Activated CD4-positive, alpha-beta T cell treated with anti-CD3 and anti-CD28 coated beads, Interleukin-2, amount 50 U/mL, for 16 hours (primary cell): Measurements from ENCODE around the gene TMEM272.
"Not testable (repeated sequence)": the region's sequence is repeated elsewhere in the genome, so short reads cannot be mapped to it uniquely, and the experiment has no call there.

Experiments
- DNase-seq: peaks from one replicate; pipeline ENCODE4 v3.0.0-alpha.2; 2020

TMEM272 gene

DNA sequence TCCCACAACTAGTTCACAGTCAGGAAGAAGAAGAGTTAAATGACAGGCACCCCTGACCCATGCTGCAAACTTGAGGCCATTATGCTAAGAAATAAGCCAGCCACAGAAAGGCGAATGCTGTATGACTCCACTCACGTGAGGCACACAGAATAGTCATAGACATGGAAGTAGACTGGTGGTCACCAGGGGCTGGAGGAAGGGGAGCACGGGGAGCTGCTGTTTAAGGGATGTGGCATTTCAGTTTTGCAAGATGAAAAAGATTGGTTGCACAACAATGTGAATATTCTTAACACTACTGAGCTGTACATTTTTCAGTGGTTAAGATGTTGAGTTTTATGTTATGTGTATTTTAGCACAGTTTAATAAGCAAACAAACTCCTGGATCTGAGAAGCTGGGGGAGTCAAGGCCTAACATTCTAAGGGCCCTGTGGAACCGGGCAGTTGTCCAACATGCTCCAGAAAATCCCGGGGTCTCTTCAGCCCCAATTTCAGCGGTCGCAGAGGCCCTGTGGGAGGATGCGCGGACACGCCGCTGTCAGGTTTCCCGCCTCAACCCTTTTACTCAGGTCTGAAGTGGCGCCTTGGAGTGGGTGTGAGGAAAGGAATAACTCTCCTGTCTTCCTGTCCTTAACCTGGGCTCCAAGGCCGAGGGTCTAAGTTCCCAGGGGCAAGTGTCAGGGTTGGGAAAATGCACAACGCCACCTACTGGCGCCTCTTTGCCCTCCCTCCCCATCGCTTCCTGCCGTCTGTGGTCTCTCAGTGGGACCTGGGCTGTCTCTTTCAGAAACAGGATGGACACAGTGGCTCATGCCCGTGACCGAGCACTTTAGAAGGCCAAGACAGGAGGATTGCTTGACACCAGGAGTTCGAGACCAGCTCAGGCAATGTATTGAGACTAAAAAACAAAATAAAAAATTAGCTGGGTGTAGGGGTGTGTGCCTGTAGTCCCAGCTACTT is 4.4 kb upstream of the TMEM272 start:
- peak; percentile 35 for DNase-seq

DNA sequence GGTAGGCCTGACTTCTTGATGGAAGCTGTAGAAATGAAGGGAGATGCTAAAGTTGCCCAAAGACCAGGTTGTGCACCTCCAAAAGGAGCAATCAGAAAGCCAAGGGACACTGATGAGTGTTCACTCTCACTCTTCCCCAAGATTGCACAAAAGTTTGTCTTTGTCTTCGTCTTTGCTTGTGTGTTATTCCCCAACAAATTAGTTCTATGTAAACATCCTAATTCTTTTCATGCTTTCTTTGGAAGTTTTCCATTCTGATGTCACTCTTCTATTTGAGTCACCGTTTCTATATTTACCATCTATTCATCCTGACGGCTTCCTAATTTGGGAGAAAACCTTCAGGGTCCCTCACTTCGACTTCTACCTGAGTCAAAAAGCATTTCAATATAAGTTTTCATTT is 3.7 kb upstream of the TMEM272 start:
- no peak for DNase-seq

DNA sequence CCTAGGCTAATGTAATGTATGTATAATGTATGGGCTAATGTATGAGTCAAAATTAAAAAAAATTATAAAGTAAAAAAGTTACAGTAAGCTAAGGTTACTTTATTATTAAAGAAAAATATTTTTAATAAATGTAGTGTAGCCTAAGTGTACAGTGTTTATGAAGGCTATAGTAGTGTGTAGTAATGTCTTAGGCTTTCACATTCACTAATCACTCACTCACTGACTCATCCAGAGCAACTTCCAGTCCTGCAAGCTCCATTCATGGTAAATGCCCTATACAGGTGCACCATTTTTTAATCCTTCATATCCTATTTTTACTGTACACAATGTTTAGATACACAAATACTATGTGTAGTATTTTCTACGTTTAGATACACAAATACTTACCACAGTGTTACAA is 1.8 kb upstream of the TMEM272 start:
- peak; percentile 37 for DNase-seq

DNA sequence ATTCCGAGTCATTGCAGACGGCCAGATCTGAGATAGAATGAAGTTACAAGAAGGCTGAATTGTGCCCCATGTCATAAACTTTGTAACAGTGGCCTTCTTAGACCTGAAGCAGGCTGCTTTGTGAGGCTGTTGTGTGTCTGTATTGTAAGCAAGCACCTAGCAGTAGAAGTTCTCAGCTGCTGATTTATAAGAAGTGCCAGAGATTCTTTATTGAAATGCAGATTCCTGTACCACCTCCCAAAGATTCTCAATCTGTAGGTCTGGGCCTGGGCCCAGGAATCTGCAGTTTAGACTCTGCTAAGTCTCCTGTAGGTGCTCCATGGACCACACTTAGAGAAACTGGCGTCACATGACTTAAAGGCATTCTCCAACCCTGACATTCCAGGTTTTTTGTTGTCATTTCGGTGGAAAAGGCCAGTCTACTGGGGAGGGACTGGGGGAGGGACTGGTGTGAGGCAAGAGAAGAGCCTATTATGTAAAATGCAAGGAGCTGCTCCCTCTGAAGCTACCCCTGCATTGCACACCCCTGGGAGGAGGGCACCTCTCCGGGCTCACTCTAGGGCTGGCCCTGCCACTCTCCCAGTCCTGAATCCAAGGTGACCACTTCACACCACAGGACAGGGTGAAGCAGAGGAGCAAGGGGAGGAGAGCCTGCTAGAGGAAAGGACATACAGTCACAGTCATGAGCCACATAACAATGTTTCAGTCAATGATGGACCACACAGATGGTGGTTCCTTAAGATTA is 769 bp upstream of the TMEM272 start:
- no peak for DNase-seq

DNA sequence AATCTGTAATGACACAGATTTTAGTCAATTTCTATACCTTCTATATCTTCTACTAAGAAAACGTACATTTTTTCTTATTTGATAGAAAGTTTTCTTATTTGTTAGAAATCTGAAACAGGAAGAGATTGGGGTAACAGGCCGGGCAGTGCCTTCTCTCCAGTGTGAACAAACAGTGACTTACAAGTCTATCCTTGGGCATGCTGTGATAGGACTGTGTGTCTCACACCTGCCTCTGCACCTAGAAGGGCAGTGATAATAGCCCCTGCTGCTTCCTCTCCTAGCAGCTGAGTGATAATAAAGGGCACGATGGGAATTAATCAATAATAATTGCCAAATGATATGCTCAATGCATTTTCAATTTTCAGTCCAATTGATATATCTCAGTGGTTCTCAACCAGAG is 1.4 kb downstream of the TMEM272 start:
- DNase-seq = no peak

DNA sequence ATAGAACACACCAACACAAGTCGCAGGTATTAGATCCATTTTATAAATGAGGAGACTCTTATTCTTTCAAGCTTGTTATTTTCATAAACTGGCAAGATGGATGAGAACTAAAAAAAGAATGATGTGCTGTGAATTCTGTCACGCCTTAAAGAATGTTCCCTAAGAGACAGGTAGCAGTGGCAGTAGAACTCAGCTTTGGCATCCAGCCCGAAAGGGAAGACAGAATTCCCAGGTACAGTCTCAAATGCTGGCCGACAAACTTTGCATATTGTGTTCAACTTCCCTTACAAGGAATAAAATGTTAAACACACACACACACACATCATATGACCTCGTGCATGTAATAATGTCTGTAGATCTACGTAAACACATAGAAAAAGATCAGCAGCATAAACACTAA is 3.2 kb downstream of the TMEM272 start:
- no peak for DNase-seq

DNA sequence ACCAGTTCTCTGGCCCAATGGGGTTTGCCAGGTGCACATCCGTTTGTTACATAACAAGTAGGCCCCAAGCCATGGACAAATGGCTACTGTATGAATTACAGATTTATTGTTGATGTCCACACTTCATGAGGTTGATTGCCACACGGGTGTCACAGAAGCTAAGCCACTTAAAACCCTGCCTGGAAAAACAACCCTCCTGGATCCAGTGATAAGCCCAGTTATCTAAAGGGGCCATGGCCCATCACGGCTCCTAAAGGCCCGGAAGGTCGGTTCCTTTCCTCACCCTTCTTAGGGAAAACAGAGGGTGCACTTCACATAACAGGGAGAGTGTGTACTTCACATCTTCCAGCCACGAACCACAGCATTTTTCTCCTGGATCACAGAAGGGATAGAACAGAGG is 4.1 kb downstream of the TMEM272 start:
- no peak for DNase-seq

DNA sequence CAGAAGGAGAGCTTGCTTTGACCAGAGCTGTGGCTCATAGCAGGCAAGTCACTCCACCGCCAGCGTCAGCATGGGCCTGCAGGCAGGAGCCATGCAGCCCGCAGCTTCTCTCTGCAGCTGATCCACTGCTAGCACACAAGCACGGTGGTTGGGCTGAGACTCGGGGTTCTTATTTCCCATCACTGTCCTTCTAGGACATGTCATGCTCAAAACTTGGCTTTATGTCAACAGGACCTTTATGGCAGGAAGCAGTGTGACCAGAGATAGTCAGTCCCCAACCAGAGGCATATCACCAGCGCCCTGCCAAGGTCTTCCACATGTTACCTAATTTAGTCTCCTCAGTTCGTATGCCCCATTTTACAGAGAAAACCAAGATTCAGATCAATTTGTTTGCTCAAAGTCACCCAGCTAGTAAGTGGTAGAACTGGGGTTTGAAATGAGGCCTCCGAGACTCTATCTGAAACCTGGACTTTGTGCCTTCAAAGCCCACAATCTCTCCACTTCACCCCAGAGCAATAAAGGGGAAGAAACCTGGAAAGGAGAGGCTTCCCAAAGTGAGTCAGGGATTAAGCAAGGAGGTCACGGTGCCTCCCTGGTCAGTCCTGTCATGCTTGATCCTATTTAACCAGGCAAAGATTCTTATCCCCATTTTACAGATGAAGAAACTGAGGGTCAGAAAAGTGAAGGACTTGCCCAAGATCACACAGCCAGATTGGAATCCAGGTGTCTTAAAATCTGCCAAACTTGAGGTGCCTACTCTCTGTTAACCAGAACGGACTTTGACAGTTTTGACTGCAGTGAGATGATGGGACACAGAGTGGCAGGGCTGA is 5.1 kb downstream of the TMEM272 start:
- no peak for DNase-seq

DNA sequence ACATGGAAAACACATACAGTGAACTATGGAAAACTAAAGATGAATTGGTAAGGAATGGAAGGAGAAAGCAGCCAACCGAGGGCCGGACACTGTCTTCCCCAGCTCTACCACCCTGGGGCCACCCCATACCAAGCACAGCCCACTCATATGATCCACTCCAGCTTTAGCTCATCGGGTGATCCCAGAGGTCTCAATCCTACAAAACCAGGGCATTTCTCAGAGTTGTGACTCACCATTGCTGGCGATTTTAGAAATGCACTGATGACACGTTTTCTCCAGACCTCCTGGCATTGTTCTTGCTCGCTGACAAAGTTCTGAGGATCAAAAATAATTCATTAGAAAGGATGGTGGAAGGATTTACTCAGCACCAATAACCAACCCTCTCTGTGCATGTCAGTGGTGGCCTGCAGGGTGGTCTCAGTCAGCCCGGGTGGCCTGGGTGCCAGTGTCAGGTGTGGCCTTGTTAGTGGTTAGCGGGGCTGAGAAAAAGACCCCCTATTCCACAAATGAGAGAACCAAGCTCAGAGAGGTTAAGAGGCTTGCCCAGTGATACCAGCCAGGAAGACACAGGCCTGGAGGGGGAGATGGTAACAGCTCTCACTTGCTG is 6.6 kb downstream of the TMEM272 start:
- no peak for DNase-seq

DNA sequence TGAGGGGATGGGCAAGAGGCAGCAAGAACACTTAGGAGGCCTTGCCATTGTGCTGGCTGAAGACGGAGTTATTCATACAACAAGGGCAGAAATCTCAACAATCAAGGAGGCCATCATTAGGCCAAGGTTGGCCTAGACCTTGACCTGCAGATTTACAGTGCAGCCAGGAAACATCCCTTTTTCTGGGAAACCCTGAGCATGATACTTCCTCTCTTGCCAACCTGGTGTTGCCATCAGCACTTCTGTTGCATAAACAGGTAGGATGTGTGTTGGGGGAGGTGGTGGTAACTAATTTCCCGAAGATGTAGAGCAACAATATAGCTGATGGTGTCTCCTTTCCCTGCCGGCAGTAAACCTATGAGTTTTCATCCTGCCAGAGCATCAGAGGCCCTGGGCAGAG is 8.0 kb downstream of the TMEM272 start:
- DNase-seq = no peak

DNA sequence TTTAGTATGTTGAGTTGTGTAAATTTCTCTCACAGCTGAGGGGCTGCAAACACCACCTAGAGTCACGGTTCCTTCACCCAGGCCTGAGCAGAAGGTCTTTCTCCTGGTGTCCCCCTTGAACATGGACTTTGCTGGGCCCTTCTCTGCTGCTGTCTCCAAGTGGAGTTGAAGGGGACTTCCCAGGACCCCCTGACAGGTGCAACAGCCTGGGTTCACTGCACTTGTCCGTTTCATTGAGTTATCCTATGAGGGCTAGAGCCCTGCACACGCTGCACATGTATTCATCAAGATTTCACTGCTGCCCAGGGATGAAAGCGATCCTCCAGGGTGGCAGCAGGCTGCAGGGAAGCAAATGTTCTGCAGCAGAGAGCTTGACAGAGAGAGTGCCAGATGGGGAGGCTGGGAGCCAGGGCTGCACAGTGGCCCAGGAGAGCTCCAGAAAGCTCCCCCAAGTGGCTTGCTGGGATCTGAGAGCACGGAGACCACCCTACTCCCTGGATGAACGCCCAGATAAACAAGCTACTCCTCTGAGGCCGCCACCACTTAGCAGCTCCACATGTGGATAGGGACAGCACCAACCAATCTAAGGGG is 10.3 kb downstream of the TMEM272 start:
- DNase-seq = no peak

DNA sequence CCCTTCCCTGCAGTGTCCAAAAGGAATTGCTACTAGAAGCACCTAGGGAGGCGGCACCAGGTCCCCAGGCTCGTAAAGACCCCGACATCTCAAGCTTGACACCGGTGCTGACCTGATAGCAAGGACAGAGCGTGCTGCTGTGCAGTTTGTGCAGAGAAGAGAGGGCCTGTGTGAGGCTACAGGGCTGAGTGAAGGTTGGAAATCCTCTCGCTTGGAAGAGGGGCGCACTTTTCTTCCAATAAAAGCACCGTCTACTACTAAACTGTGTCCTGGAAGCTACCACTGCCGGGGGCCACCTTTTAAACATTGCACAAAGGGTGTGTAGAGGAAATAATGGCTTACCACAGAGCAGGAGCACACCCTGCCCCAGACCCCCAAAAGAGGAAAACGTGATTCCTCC is 11.0 kb downstream of the TMEM272 start:
- DNase-seq = no peak

DNA sequence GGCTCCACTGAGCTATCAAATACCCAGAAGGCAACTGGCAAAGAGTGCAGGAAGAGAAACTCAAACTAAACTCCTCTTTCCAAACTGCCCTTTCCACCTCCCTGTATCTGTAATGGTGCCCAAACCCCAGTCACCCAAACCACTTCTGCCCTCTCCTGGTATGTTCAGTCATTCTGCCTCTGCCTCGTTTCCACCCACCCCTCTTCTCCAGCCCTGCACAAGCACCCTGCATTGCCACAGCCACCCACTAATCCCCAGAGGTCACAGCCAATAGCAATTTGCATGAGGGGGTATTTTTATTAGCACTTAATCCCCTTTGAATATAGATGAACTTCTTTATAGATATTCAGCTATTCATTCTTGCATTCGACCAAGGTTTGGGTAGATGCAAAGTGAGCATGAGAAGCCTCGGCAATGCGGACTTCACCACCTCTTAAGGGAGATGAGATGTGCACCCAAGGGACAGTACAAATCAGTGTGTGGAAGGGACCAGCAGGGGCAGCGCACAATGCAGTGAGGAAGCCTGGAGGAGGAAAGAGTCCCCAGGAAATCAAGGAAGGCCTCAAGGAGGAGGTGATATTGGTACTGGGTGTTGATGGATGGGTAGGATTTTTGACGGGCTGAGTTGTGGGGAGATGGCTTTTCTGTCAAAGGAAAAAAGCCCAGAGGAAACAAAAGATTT is 12.4 kb downstream of the TMEM272 start:
- DNase-seq = peak; percentile 57

DNA sequence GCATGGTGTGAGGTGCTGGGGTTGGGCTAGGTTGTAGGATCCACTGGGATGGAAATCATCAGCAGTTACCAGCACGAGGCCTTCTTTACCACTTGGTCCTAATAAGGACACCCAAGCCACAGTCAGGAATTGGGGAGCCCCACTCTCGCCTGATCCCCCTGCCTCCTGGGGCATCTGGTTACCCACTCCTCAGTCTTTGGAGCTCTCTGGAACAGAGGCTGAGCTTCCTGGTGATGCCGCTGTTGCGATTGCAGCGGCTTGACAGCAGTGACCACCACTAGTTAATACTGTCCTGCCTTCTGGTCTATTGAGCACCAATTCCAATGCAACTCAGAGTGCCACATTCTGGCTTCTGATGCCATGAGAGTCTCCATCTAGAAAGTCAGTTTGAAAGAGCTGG is 13.5 kb downstream of the TMEM272 start:
- no peak for DNase-seq

DNA sequence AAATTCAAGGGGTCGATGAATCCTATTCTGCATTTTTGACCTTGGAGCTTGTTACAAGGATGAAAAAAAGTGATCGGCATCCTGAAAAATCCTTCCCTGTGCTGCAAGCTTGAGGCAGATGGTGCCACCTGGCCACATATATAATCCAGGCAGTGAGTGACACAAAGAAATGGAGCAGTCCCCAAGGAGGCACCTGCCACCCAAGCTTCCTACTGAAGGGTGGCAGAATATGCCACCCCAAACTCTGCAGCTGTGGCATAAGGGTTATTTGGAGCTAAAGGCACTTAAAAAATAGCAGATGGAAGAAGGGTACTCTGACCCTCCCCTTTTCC is 15.4 kb downstream of the TMEM272 start:
- DNase-seq = no peak

DNA sequence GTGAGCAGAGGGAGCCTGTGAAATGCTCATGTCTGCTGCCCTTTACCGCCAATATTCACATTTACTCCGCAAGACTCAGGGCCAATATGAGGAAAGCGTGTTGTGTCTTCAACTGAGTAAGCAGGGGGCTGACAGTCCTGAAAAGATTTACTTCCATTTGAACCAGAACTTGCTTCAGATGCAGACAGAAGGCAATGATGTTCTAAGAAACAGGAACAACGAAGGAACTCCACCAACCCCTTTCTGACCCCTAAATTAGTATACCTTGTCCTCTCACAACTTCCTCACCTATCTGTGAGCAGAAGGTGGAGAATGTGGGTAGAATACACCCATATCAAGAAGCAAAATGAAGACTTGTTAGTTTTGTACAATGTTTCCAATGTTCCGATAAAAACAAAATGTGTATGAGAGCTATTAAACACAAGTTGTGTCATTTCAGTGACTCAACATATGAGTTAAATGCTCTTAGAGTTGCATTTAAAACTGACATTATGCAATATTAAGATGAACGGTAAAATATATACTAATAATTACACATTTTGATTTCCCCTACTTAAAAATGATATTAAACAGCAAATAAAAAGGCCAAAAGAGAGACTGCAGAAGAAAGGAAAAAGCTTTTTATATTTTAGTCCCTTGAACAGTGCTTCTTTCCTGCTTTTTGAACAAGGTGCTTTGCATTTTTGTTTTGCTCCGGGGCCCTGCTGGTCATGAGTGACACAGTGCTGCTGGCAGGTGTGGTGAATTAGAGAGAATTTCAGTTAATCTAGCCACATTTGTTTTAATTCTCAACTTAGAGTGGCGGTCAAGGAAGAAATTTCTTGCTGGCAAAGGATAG is 16.0 kb downstream of the TMEM272 start:
- DNase-seq = no peak

DNA sequence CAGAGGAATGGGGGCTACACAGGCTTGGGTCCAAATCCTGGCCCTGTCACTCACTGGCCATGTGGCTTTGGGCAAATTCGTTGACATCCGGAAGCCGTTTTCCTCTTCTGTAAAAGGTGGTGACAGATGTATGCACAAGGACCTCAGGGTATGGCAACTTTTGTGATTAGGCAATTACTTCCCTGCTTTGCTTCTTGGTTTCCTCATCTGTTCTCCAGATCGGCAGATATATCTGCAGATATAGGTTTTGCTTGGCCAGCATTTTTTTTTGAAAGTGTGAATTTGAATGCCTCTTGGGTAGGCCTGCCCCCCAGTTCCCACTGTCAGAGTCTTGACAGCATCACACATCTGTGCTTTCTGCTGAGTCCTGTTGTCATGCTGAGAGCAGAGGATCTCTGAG is 17.7 kb downstream of the TMEM272 start:
- no peak for DNase-seq

DNA sequence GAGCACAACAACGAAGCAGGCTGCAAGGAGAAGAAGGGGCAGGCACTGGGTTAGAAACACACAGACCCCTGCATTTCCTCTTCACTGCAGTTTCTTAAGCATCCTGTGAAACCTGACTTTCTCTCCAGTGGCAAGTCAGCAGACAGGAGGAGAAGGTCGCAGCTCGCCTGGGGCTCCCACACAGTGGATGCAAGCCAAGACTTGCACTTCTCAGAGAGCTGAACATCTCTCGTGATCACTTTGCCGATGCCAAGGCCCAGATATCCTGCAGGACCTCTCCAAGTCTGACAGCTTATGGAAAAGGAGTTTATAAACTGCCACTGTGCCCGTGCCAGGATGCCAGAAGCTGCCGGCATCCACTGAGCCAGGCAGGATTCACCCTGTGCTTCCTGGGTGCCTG is 18.4 kb downstream of the TMEM272 start:
- DNase-seq = no peak

DNA sequence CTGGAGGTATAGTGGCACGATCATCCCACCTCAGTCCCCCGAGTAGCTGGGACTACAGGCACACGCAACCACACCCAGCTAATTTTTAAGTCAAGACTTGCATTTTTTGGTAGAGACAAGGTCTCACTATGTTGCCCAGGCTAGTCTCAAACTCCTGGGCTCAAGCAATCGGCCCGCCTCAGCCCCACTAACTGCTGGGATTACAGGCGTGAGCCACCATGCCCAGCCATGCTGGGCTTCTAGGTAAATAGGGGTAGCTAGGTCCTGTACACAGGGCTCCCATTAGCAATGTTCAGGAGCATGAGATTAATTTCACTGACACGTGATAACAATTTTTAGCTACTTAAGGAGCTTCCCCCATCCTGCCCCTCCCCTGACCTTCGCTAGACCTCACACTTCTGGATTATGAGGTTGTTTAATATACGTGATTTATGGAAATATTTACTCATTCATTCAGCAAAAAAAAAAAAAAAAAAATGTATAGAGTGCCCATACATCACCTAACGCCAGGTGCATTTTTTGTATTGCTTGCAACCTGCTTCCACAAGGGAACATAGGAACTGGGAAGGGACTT is 19.2 kb downstream of the TMEM272 start:
- no peak for DNase-seq

DNA sequence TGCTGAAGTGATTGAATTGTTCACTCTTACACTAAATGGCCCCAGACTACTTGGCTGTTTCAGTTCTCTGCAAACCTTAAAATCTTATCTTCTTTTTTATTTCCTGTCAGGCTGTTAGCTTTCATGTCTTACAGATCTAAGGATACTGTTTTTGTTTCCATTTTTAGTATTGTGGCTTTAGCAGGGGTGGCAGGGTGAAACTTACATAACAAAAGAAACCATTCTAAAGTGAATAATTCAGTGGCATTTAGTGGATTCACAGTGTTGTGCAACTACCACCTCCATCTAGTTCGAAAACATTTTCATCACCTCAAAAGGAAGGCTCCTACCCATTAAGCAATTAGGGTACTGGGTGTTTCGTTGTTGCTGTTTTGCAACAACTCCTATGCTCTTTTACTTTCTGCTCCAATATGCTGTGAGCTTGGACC is 19.8 kb downstream of the TMEM272 start:
- DNase-seq = peak; percentile 80

DNA sequence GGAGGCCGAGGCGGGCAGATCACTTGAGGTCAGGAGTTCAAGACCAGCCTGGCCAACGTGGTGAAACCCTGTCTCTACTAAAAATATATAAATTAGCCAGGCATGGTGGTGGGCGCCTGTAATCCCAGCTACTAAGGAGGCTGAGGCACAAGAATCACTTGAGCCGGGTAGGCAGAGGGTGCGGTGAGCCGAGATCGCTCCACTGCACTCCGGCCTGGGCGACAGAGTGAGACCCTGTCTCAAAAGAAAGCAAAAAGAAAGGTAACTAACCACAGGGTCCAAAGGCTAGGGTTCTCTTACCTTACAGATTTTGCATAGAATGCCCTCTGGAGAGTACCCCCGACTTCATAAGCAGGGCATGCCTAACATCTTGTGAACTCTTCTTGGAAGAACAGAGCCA is 20.3 kb downstream of the TMEM272 start:
- DNase-seq = not testable (repeated sequence)
